Liver (tissue), 9 donors: ENCODE results near the gene DICER1. TPM values are rescaled to one million over a fixed set of nuclear protein-coding genes. Genes with fewer than 3 reads are reported as not detected.

Experiments used
- DNase-seq: peaks from one replicate; pipeline ENCODE4 v3.0.0-alpha.2; 2017; ENCODE audit warnings: low spot score
- H3K27ac ChIP-seq, 2 donors: one replicate each; pipeline ENCODE4 v1.7.0; 2013; ENCODE audit warnings: inconsistent platforms in 2 of 2, low read length in 2 of 2, control low read depth in 1 of 2, low read depth in 1 of 2, mild to moderate bottlenecking in 1 of 2
- H3K27me3 ChIP-seq, 4 donors: one replicate each; pipeline versions ENCODE4 v1.6.1 to v1.7.0; 2013; ENCODE audit warnings: low read length in 3 of 4, inconsistent platforms in 1 of 4, mild to moderate bottlenecking in 1 of 4, moderate library complexity in 1 of 4; ENCODE audit not compliant: control insufficient read depth in 4 of 4, insufficient read depth in 4 of 4
- H3K36me3 ChIP-seq, 4 donors: one replicate each; pipeline versions ENCODE4 v1.6.1 to v1.7.0; 2013; ENCODE audit warnings: low read length in 3 of 4, mild to moderate bottlenecking in 3 of 4, low read depth in 1 of 4, moderate library complexity in 1 of 4; ENCODE audit not compliant: control insufficient read depth in 4 of 4, insufficient read depth in 3 of 4
- H3K4me1 ChIP-seq, 4 donors: one replicate each; pipeline versions ENCODE4 v1.6.1 to v1.7.0; 2013; ENCODE audit warnings: low read length in 3 of 4, mild to moderate bottlenecking in 3 of 4, moderate library complexity in 1 of 4; ENCODE audit not compliant: control insufficient read depth in 4 of 4, insufficient read depth in 4 of 4
- H3K4me3 ChIP-seq, 3 donors: one replicate each; pipeline versions ENCODE4 v1.6.1 to v1.7.0; 2013; ENCODE audit warnings: low read length in 3 of 3, control low read depth in 1 of 3, low read depth in 1 of 3, mild to moderate bottlenecking in 1 of 3
- H3K9ac ChIP-seq, 2 donors: one replicate each; pipeline ENCODE4 v1.7.0; 2013; ENCODE audit warnings: low read length in 2 of 2, mild to moderate bottlenecking in 2 of 2, moderate library complexity in 2 of 2, control low read depth in 1 of 2, low read depth in 1 of 2
- H3K9me3 ChIP-seq, 4 donors: one replicate each; pipeline versions ENCODE4 v1.6.1 to v1.7.0; 2013; ENCODE audit warnings: low read length in 3 of 4; ENCODE audit not compliant: control insufficient read depth in 4 of 4
- EGR1 ChIP-seq, 2 donors: IDR thresholded peaks; 2 replicates each; pipeline ENCODE4 v1.6.1; 2016 to 2018; ENCODE audit warnings: antibody characterized with exemption in 2 of 2, low read depth in 2 of 2
- FOXA1 ChIP-seq: IDR thresholded peaks from 2 replicates; pipeline ENCODE4 v1.6.1; 2016; ENCODE audit warnings: antibody characterized with exemption
- FOXA2 ChIP-seq: IDR thresholded peaks from 2 replicates; pipeline ENCODE4 v1.6.1; 2016; ENCODE audit warnings: antibody characterized with exemption
- GABPA ChIP-seq, 2 donors: IDR thresholded peaks in 1 of 2; conservative IDR thresholded peaks in 1 of 2; 2 replicates each; pipeline ENCODE4 v1.6.1; 2016; ENCODE audit warnings: antibody characterized with exemption in 2 of 2, mild to moderate bottlenecking in 1 of 2, moderate library complexity in 1 of 2
- HNF4A ChIP-seq, 2 donors: conservative IDR thresholded peaks; 2 replicates each; pipeline ENCODE4 v1.6.1; 2016; ENCODE audit warnings: antibody characterized with exemption in 2 of 2, mild to moderate bottlenecking in 2 of 2
- HNF4G ChIP-seq: IDR thresholded peaks from 2 replicates; pipeline ENCODE4 v1.6.1; 2016; ENCODE audit warnings: antibody characterized with exemption
- JUND ChIP-seq, 2 donors: IDR thresholded peaks; 2 replicates each; pipeline ENCODE4 v1.6.1; 2016; ENCODE audit warnings: antibody characterized with exemption in 2 of 2
- NR2F2 ChIP-seq: IDR thresholded peaks from 2 replicates; pipeline ENCODE4 v1.6.1; 2016; ENCODE audit warnings: antibody characterized with exemption
- RAD21 ChIP-seq, 2 donors: IDR thresholded peaks; 2 replicates each; pipeline ENCODE4 v1.6.1; 2016; ENCODE audit warnings: antibody characterized with exemption in 2 of 2, mild to moderate bottlenecking in 2 of 2
- RXRA ChIP-seq, 2 donors: IDR thresholded peaks; 2 replicates each; pipeline ENCODE4 v1.6.1; 2017 to 2018; ENCODE audit warnings: antibody characterized with exemption in 2 of 2, mild to moderate bottlenecking in 1 of 2
- SP1 ChIP-seq: IDR thresholded peaks from 2 replicates; pipeline ENCODE4 v1.6.1; 2018; ENCODE audit warnings: antibody characterized with exemption, mild to moderate bottlenecking
- TAF1 ChIP-seq: conservative IDR thresholded peaks from 2 replicates; pipeline ENCODE4 v1.6.1; 2016; ENCODE audit warnings: antibody characterized with exemption, mild to moderate bottlenecking
- YY1 ChIP-seq: IDR thresholded peaks from 2 replicates; pipeline ENCODE4 v1.6.1; 2016; ENCODE audit warnings: antibody characterized with exemption, mild to moderate bottlenecking
- WGBS: extraction: QIAGEN DNeasy Blood & Tissue Kit; methylation state at CpG from one replicate; pipeline ENCODE4 v1.1.7; 2013; 5-methylcytosine and 5-hydroxymethylcytosine counted together
- polyA plus RNA-seq, 2 donors: library from polyadenylated mRNA; stranded (reverse) in 1 of 2; unstranded in 1 of 2; fragments of 200-250 nt in 1 of 2; fragments of >200 nt in 1 of 2; fragmentation: Nextera tagmentation in 1 of 2; extraction: Ambion mirVana in 1 of 2; gene quantifications; one replicate each; pipeline versions ENCODE4 v1.2.1 to v1.2.3, GENCODE V29; 2013 to 2015
- total RNA-seq, 2 donors: library from RNA; depleted of rRNA; stranded (reverse); fragments of >200 nt; gene quantifications; one replicate each; pipeline ENCODE4 v1.2.3, GENCODE V29; 2014
- TF ChIP-seq, protein P1 (sequence below): IDR thresholded peaks from 2 replicates; pipeline ENCODE4 v1.6.1; 2016; ENCODE audit warnings: antibody characterized with exemption, mild to moderate bottlenecking
- TF ChIP-seq, protein P2 (sequence below): IDR thresholded peaks from 2 replicates; pipeline ENCODE4 v1.6.1; 2016; ENCODE audit warnings: antibody characterized with exemption
- TF ChIP-seq, protein P3 (sequence below): IDR thresholded peaks from 2 replicates; pipeline ENCODE4 v1.6.1; 2016; ENCODE audit warnings: antibody characterized with exemption
- TF ChIP-seq, protein P4 (sequence below): fragments of 150-350 bp; IDR thresholded peaks from 2 replicates; pipeline ENCODE4 v1.5.1; 2017; ENCODE audit warnings: improper control_type of control experiment, low read depth, low read length; ENCODE audit not compliant: missing input control
- TF ChIP-seq, protein P5 (sequence below): IDR thresholded peaks from 2 replicates; pipeline ENCODE4 v1.6.1; 2016; ENCODE audit warnings: antibody characterized with exemption
- donor health status: healthy.
- donor health status: healthy.
- donor health status: healthy.
- donor health status: healthy.
- donor health status: healthy.

Gene DICER1
- total and polyA plus RNA-seq, 4 donors: 7.5 to 43.6 (median 20.3) TPM

DNA sequence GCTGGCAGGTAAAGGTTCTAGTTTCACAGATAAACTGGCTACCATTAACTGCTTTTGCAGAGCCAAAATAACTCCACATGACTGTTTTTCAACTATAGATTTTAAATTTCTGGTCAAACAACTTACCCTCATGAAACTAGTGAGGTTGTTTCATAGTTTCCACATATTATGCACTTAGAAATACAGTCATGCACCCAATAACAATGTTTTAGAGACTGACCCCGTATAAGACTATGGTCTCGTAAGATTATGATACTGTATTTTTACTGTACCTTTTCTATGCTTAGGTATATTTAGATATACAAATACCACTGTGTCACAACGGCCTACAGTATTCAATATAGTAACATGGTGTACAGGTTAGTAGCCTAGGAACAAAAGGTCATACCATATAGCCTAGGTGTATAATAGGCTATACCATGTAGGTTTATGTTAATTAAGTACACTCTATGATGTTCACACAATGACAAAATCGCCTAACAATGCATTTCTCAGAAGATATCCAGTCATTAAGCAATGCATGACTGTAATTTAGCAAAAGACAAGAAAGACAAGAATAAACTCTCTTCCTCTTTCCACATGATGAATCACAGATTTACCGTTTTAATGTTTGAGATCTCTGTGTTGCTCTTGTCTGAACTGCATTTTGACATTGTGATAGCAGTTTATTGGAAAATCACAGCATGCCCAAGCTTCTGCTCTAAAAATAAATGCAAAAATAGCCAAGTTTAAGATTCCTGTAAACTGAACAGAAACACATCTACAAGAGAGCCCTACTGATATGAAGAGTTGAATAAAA is 17.1 kb downstream of the DICER1 start:
- Histone ChIP-seq H3K9me3 (no peaks in the 10 kb centered on the region), H3K4me1 (peaks cover 6 to 24% (median 13%) of the 10 kb centered on the region in 4 donors), H3K27me3 (no peaks in the 10 kb centered on the region), H3K4me3 (no peak overlapping the region), H3K27ac (peak overlapping the region in 1 of 2 donors; percentile 9), H3K36me3 (no peaks in the 10 kb centered on the region), H3K9ac (no peak overlapping the region)
- 81% methylated on average over 5 of the region's 5 CpGs for WGBS
- TF ChIP-seq FOXA1: no peak
- TF ChIP-seq EGR1 (IDR thresholded peaks at IDR 0.05; ENCODE audit: low read depth in 2 of 2): no peak
- TF ChIP-seq, protein P1, sequence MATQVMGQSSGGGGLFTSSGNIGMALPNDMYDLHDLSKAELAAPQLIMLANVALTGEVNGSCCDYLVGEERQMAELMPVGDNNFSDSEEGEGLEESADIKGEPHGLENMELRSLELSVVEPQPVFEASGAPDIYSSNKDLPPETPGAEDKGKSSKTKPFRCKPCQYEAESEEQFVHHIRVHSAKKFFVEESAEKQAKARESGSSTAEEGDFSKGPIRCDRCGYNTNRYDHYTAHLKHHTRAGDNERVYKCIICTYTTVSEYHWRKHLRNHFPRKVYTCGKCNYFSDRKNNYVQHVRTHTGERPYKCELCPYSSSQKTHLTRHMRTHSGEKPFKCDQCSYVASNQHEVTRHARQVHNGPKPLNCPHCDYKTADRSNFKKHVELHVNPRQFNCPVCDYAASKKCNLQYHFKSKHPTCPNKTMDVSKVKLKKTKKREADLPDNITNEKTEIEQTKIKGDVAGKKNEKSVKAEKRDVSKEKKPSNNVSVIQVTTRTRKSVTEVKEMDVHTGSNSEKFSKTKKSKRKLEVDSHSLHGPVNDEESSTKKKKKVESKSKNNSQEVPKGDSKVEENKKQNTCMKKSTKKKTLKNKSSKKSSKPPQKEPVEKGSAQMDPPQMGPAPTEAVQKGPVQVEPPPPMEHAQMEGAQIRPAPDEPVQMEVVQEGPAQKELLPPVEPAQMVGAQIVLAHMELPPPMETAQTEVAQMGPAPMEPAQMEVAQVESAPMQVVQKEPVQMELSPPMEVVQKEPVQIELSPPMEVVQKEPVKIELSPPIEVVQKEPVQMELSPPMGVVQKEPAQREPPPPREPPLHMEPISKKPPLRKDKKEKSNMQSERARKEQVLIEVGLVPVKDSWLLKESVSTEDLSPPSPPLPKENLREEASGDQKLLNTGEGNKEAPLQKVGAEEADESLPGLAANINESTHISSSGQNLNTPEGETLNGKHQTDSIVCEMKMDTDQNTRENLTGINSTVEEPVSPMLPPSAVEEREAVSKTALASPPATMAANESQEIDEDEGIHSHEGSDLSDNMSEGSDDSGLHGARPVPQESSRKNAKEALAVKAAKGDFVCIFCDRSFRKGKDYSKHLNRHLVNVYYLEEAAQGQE: no peak
- no peak for TF ChIP-seq HNF4A (conservative IDR thresholded peaks at IDR 0.05)
- TF ChIP-seq RXRA (IDR thresholded peaks at IDR 0.05): no peak
- TF ChIP-seq, protein P2, sequence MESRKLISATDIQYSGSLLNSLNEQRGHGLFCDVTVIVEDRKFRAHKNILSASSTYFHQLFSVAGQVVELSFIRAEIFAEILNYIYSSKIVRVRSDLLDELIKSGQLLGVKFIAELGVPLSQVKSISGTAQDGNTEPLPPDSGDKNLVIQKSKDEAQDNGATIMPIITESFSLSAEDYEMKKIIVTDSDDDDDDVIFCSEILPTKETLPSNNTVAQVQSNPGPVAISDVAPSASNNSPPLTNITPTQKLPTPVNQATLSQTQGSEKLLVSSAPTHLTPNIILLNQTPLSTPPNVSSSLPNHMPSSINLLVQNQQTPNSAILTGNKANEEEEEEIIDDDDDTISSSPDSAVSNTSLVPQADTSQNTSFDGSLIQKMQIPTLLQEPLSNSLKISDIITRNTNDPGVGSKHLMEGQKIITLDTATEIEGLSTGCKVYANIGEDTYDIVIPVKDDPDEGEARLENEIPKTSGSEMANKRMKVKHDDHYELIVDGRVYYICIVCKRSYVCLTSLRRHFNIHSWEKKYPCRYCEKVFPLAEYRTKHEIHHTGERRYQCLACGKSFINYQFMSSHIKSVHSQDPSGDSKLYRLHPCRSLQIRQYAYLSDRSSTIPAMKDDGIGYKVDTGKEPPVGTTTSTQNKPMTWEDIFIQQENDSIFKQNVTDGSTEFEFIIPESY: no peak
- no peak for TF ChIP-seq SP1
- no peak for DNase-seq

DNA sequence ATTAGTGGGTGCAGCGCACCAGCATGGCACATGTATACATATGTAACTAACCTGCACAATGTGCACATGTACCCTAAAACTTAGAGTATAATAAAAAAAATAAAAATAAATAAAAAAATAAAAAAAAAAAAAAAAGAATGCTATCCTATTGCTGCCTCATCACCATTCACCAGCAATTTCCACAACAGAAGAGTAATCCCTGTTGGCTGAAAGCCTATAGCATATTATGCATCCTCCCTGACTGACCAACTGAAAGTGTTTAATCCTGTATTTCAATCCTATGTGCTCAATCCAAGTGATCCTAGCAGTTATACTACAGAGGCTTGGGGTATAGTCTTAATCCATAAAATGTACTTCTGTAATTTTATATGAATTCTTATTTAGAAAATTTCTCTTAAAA is 18.5 kb downstream of the DICER1 start:
- H3K27me3 ChIP-seq: no peaks in the 10 kb centered on the region
- no peaks in the 10 kb centered on the region for H3K36me3 ChIP-seq
- no peak overlapping the region for H3K27ac ChIP-seq
- no peak for DNase-seq
- WGBS: no CpG with 5 or more reads among the region's 1 CpG
- no peak overlapping the region for H3K4me3 ChIP-seq
- H3K4me1 ChIP-seq: peaks cover 7 to 26% (median 11%) of the 10 kb centered on the region in 4 donors
- no peaks in the 10 kb centered on the region for H3K9me3 ChIP-seq
- H3K9ac ChIP-seq: no peak overlapping the region
- TF ChIP-seq FOXA1 (no peak), TAF1 (no peak), HNF4A (conservative IDR thresholded peaks at IDR 0.05) (no peak), YY1 (no peak), SP1 (no peak), EGR1 (IDR thresholded peaks at IDR 0.05; ENCODE audit: low read depth in 2 of 2) (no peak), HNF4G (no peak), JUND (IDR thresholded peaks at IDR 0.05) (no peak), GABPA (IDR thresholded peaks at IDR 0.05 in 1 of 2, conservative IDR thresholded peaks at IDR 0.05 in 1 of 2) (no peak), FOXA2 (no peak), RAD21 (IDR thresholded peaks at IDR 0.05) (no peak), NR2F2 (no peak), RXRA (IDR thresholded peaks at IDR 0.05) (no peak)
- TF ChIP-seq, protein P3, sequence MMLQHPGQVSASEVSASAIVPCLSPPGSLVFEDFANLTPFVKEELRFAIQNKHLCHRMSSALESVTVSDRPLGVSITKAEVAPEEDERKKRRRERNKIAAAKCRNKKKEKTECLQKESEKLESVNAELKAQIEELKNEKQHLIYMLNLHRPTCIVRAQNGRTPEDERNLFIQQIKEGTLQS: no peak
- TF ChIP-seq, protein P1: no peak
- TF ChIP-seq, protein P4, sequence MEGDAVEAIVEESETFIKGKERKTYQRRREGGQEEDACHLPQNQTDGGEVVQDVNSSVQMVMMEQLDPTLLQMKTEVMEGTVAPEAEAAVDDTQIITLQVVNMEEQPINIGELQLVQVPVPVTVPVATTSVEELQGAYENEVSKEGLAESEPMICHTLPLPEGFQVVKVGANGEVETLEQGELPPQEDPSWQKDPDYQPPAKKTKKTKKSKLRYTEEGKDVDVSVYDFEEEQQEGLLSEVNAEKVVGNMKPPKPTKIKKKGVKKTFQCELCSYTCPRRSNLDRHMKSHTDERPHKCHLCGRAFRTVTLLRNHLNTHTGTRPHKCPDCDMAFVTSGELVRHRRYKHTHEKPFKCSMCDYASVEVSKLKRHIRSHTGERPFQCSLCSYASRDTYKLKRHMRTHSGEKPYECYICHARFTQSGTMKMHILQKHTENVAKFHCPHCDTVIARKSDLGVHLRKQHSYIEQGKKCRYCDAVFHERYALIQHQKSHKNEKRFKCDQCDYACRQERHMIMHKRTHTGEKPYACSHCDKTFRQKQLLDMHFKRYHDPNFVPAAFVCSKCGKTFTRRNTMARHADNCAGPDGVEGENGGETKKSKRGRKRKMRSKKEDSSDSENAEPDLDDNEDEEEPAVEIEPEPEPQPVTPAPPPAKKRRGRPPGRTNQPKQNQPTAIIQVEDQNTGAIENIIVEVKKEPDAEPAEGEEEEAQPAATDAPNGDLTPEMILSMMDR: no peak
- TF ChIP-seq, protein P5, sequence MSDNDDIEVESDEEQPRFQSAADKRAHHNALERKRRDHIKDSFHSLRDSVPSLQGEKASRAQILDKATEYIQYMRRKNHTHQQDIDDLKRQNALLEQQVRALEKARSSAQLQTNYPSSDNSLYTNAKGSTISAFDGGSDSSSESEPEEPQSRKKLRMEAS: no peak
